ENCODE data around the gene F12.

F12 gene

DNA sequence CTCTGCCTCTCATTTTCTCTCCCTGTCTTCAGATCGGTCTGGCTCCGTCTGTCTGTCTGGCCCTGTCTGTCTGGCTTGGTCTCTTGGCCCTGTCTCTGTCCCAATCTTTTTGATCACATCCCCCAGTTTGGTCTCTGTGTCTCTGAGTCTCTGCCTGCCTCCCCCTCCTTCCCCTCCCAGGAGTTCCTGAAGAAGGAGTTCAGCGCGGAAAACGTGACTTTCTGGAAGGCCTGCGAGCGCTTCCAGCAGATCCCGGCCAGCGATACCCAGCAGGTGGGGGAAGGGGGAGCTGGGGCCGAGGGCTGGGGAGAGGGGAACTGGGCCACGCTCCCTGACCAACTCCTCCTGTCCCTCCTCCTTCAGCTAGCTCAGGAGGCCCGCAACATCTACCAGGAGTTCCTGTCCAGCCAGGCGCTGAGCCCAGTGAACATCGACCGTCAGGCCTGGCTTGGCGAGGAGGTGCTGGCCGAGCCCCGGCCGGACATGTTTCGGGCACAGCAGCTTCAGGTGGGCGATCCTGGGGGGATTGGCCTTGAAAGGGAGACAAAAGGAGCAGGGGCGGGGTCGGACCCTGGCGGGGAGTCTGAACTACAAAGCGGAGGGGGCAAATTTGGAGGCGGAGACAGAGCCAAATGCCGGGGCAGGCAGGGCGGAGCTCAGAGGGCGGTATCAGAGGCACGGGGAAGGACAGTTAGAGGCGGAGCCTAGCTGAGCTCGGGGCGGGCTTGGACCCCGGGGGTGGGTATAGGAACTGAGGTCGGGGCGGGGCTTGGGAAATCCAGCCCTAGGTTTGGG is 42.6 kb downstream of the F12 start:
- H3K27ac ChIP-seq: peak overlapping the region; percentile 31
- TF ChIP-seq CTCF (IDR thresholded peaks at IDR 0.05; ENCODE audit: low read depth, low read length, missing control alignments): no peak
- H3K27me3 ChIP-seq (replicated peaks): no peaks in the 10 kb centered on the region
- peak overlapping the region; percentile 52 for H3K4me3 ChIP-seq (ENCODE audit: low read depth, low read length)
- DNase-seq: peak; percentile 76
- in situ Hi-C loops (cut with HindIII; ENCODE audit: low pct_ligation_motif_present, low sequenced_read_pairs): no loop called here
- H3K36me3 ChIP-seq (replicated peaks): no peaks in the 10 kb centered on the region

GRCh38 chr5:177365845-177366527 is 43.4 kb downstream of the F12 start:
- no peak for DNase-seq
- TF ChIP-seq CTCF (IDR thresholded peaks at IDR 0.05; ENCODE audit: low read depth, low read length, missing control alignments): no peak
- Histone ChIP-seq H3K4me3 (ENCODE audit: low read depth, low read length) (no peak overlapping the region), H3K36me3 (replicated peaks) (no peaks in the 10 kb centered on the region), H3K27ac (no peak overlapping the region), H3K27me3 (replicated peaks) (no peaks in the 10 kb centered on the region)
- in situ Hi-C loops (cut with HindIII; ENCODE audit: low pct_ligation_motif_present, low sequenced_read_pairs): no loop called here

DNA sequence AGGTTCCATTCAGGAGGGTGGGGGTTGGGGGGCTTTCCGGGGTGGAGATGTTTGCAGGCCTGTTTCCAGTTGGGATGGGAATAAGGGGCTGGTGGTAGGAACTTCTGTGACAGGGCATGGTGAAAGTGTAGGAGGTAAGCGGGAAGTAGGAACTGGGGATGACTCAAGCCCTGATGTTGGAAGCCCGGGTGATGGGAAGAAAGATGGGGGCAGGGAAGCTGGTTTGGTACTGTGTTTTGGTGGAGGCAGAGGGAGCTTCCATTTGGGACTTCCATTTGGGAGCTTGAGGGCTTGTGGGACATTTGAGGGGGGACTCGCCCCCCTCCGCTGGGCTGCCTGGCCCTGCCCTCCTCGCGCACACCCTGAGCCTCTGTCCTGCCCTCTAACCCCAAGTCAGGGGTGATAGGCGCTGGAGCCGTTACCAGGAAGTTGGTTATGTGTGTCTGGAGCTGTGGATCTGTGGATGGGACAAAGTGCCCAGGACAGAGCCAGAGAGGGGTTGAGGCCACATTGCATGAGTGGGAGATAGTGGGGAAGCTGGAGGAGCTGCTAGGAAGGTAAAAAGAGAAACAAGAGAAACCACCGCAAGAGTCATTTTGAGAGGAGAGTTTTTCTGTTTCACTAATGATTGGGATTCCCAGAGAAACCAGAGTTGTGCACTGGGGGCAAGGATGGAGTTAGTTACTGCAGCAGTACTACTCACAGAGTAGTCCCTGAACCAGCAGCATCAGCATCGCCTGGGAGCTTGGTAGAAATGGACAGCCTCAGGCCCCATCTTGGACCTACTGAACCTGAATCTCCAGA is 45.0 kb downstream of the F12 start:
- in situ Hi-C loops (cut with HindIII; ENCODE audit: low pct_ligation_motif_present, low sequenced_read_pairs): no loop called here
- no peak for TF ChIP-seq CTCF (IDR thresholded peaks at IDR 0.05; ENCODE audit: low read depth, low read length, missing control alignments)
- Histone ChIP-seq H3K36me3 (replicated peaks) (no peaks in the 10 kb centered on the region), H3K27me3 (replicated peaks) (no peaks in the 10 kb centered on the region), H3K4me3 (ENCODE audit: low read depth, low read length) (no peak overlapping the region), H3K27ac (no peak overlapping the region)
- DNase-seq: no peak

- TF ChIP-seq CTCF (IDR thresholded peaks at IDR 0.05; ENCODE audit: low read depth, low read length, missing control alignments): no peak
- Histone ChIP-seq H3K27ac (no peak overlapping the region), H3K4me3 (ENCODE audit: low read depth, low read length) (peak overlapping the region; percentile 52), H3K27me3 (replicated peaks) (no peaks in the 10 kb centered on the region), H3K36me3 (replicated peaks) (no peaks in the 10 kb centered on the region)
- in situ Hi-C loops (cut with HindIII; ENCODE audit: low pct_ligation_motif_present, low sequenced_read_pairs): no loop called here
- no peak for DNase-seq
These were observed 45.8 kb downstream of the F12 start for GRCh38 chr5:177363565-177363964.

DNA sequence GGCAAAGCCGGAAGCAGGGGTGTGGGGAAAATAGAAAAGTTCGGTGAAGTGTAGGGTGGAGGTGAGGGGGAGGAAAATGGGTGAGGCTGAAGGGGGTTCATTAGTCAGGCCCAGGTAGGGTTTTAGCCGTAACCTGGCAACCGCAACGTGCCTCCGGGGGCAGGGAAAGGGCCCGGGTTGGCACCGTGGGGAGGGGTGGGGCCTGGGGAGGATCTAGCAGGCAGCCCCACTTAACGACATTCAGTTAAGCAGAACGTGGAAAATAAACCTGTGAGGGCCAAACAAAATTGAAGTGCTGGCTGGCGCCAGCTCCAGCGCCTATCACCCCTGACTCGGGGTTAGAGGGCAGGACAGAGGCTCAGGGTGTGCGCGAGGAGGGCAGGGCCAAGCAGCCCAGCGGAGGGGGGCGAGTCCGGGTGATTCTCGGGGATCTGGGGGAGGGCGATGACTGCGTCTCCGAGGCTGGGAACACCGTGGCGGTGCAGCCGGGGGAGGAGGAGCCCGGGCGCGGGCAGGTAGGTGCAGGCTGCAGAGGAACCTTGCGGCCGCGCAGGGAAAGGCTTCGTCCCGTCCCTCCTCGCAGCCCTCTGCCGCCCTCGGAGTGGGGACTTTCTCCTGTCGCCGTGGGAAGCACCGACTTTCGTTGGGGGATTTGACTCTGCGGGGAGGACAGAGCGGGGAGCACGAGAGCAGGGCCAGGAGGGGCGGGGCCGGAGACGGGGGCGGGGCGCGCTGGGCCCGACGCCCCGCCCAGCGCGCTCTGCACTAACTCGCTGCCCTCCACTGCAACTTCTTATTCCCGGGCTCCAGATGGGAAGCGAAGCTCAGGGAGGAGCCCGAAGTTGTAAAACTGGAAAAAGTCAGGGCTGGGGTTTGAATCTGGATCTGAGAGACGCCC is 46.5 kb downstream of the F12 start:
- Histone ChIP-seq H3K27me3 (replicated peaks) (no peaks in the 10 kb centered on the region), H3K4me3 (ENCODE audit: low read depth, low read length) (peak overlapping the region; percentile 52), H3K36me3 (replicated peaks) (no peaks in the 10 kb centered on the region), H3K27ac (no peak overlapping the region)
- no peak for DNase-seq
- TF ChIP-seq CTCF (IDR thresholded peaks at IDR 0.05; ENCODE audit: low read depth, low read length, missing control alignments): no peak
- in situ Hi-C loops (cut with HindIII; ENCODE audit: low pct_ligation_motif_present, low sequenced_read_pairs): no loop called here
